Neutrophil (primary cell): ENCODE results near the gene ST8SIA3.

ENCODE experiments used
- H3K27ac ChIP-seq: fragments of 200-600 bp; sonication (generic); 2 replicates; pipeline ENCODE4 v1.5.1; 2016; ENCODE audit warnings: mild to moderate bottlenecking, moderate library complexity
- H3K27me3 ChIP-seq: fragments of 200-600 bp; sonication (generic); 2 replicates; pipeline ENCODE4 v1.6.0; 2016; ENCODE audit warnings: mild to moderate bottlenecking
- H3K36me3 ChIP-seq: fragments of 200-600 bp; sonication (generic); 2 replicates; pipeline ENCODE4 v1.5.1; 2017
- H3K4me1 ChIP-seq, 2 experiments: fragments of 200-600 bp in 1 of 2; sonication (generic) in 1 of 2; 1 replicate in 1 of 2; 2 replicates in 1 of 2; pipeline versions ENCODE4 v1.5.1 to v1.6.1; 2013 to 2016; ENCODE audit warnings: low read depth in 1 of 2, low read length in 1 of 2, mild to moderate bottlenecking in 1 of 2, moderate library complexity in 1 of 2; ENCODE audit not compliant: control insufficient read depth in 1 of 2, insufficient read depth in 1 of 2
- H3K4me3 ChIP-seq, 2 experiments: fragments of 200-600 bp in 1 of 2; sonication (generic) in 1 of 2; 1 replicate in 1 of 2; 2 replicates in 1 of 2; pipeline ENCODE4 v1.5.1; 2013 to 2016; ENCODE audit warnings: low read depth in 1 of 2, low read length in 1 of 2, mild to moderate bottlenecking in 1 of 2, moderate library complexity in 1 of 2
- H3K9me3 ChIP-seq: fragments of 200-600 bp; sonication (generic); 2 replicates; pipeline ENCODE4 v1.5.1; 2016
- CTCF ChIP-seq: fragments of 200-600 bp; sonication (generic); IDR thresholded peaks from 2 replicates; pipeline ENCODE4 v1.5.1; 2016; ENCODE audit warnings: antibody characterized with exemption

ST8SIA3 gene

GRCh38 chr18:57326718-57327323 lies 25.5 kb upstream of the ST8SIA3 start:
- TF ChIP-seq CTCF = no peak
- H3K36me3 ChIP-seq = no peaks in the 10 kb centered on the region
- no peaks in the 10 kb centered on the region for H3K4me1 ChIP-seq

GRCh38 chr18:57328665-57329064 lies 23.7 kb upstream of the ST8SIA3 start:
- no peaks in the 10 kb centered on the region for H3K27me3 ChIP-seq
- TF ChIP-seq CTCF = no peak
- no peaks in the 10 kb centered on the region for H3K36me3 ChIP-seq
- H3K4me3 ChIP-seq = no peak overlapping the region
- no peaks in the 10 kb centered on the region for H3K4me1 ChIP-seq
- H3K9me3 ChIP-seq = no peaks in the 10 kb centered on the region
- H3K27ac ChIP-seq = no peak overlapping the region

More at GRCh38 chr18:57326718-57327323, 25.5 kb upstream of the ST8SIA3 start:
- no peak overlapping the region for H3K4me3 ChIP-seq
- H3K27me3 ChIP-seq = no peaks in the 10 kb centered on the region
- H3K27ac ChIP-seq = no peak overlapping the region
- H3K9me3 ChIP-seq = no peaks in the 10 kb centered on the region

DNA sequence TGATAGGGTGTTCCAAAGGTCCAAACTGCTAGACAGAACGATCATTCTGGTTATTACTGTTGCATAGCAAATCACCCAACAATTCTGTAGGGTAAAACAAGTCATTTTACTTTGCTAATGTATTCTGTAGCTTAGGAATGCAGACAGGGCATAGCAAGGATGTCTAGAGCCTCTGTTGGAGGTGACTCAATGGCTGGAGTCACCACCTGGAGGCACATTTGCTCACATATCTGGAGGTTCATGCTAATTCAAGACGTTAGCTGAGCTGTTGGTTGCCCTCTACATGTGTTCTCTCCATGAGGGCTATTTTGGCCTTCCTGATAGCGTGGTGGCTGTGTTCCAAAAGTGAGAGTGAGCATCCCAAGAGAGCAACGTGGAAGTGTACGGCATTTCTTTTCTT lies 22.5 kb upstream of the ST8SIA3 start:
- H3K4me1 ChIP-seq = no peaks in the 10 kb centered on the region
- H3K27me3 ChIP-seq = no peaks in the 10 kb centered on the region
- H3K9me3 ChIP-seq = no peaks in the 10 kb centered on the region
- no peak overlapping the region for H3K4me3 ChIP-seq
- no peak for TF ChIP-seq CTCF
- H3K27ac ChIP-seq = no peak overlapping the region
- H3K36me3 ChIP-seq = no peaks in the 10 kb centered on the region

DNA sequence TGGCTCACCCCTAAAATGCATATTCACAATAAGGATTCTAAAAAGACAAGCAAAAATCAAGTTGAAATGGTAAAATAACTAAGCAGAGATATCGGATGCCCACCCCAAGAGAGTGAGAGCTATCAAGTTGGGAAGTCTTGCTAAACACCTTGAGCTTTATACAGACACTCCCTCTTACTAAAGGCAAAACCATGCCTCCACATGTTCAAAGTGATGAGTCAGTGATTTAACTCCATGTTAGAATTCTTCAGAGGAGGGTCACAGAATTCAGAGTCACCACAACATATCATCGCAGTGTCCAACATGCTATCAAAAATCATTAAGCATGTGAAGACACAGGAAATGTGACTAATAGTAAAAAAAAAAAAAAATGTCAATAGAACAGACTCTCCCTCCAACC lies 20.6 kb upstream of the ST8SIA3 start:
- Histone ChIP-seq H3K4me3 (no peak overlapping the region), H3K4me1 (no peaks in the 10 kb centered on the region), H3K27me3 (no peaks in the 10 kb centered on the region), H3K27ac (no peak overlapping the region), H3K9me3 (no peaks in the 10 kb centered on the region), H3K36me3 (no peaks in the 10 kb centered on the region)
- TF ChIP-seq CTCF = no peak

DNA sequence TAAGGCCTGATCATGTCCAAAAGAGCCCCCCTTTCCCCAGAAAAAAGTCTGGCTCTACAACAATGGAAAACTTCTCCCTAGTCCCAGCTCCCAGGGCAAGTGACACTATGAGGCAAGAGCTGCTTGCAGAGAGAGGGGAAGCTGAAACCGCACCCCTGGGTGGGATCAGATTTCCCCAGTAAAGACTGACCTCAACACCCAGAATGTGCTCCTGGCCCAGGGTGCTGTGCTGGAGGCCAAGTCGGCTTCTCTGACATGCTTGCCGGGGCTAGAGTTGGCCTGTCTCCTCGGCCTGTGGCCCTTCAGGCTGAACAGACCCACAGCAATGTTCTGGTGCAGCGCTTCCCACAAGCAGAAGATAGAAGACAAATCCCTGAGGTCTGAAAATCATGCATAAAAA lies 18.4 kb upstream of the ST8SIA3 start:
- TF ChIP-seq CTCF = no peak
- H3K27me3 ChIP-seq = no peaks in the 10 kb centered on the region
- no peaks in the 10 kb centered on the region for H3K9me3 ChIP-seq
- H3K4me1 ChIP-seq = no peaks in the 10 kb centered on the region
- no peak overlapping the region for H3K27ac ChIP-seq
- H3K4me3 ChIP-seq = no peak overlapping the region
- no peaks in the 10 kb centered on the region for H3K36me3 ChIP-seq

DNA sequence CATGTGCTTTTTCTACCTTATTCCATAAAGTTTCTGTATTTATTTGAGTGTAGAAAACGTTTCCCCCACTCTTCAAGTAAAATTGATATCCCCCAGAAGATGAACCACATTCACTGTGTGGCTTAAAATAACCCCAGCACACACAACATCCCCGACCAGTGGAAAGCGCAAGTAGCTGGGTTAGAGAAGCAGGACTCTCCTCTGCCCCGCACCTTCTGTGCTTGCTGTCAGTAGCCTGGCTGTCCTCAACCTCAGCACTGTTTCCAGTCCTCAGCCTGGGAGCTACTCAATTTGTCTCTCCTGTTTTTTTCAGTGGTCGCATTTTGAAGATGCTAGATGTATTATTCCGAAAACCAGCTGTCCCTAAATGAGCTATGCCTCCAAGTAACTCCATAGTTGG lies 18.0 kb upstream of the ST8SIA3 start:
- no peak for TF ChIP-seq CTCF
- Histone ChIP-seq H3K4me1 (no peaks in the 10 kb centered on the region), H3K27me3 (no peaks in the 10 kb centered on the region), H3K27ac (no peak overlapping the region), H3K9me3 (no peaks in the 10 kb centered on the region), H3K4me3 (no peak overlapping the region), H3K36me3 (no peaks in the 10 kb centered on the region)
